DND-41 (cell line): ENCODE measurements around the gene ATXN2.
"Not testable (repeated sequence)": the region's sequence is repeated elsewhere in the genome, so short reads cannot be mapped to it uniquely, and the experiment has no call there.

Source experiments
- ATAC-seq: fragments of 200-7000 bp; cut with Tn5 transposase; 3 replicates; pipeline ENCODE4 v1.9.1; 2021; ENCODE audit warnings: low read depth; ENCODE audit not compliant: insufficient read depth
- DNase-seq: peaks from one replicate; pipeline ENCODE4 v3.0.0-alpha.2; 2020
- H2AFZ ChIP-seq: 2 replicates; pipeline ENCODE4 v1.6.0; 2012; ENCODE audit warnings: low read depth, low read length
- H3K27ac ChIP-seq: 2 replicates; pipeline ENCODE4 v1.5.1; 2012; ENCODE audit warnings: low read length, inconsistent platforms
- H3K27me3 ChIP-seq: fragments of 200-600 bp; sonication (generic); 2 replicates; pipeline ENCODE4 v1.6.0; 2012; ENCODE audit warnings: low read length, mild to moderate bottlenecking, inconsistent platforms; ENCODE audit not compliant: insufficient read depth, poor library complexity
- H3K36me3 ChIP-seq: 2 replicates; pipeline ENCODE4 v1.5.1; 2012; ENCODE audit warnings: low read length, inconsistent platforms; ENCODE audit not compliant: insufficient read depth
- H3K4me1 ChIP-seq: 2 replicates; pipeline ENCODE4 v1.5.1; 2012; ENCODE audit warnings: mild to moderate bottlenecking, low read length; ENCODE audit not compliant: insufficient read depth
- H3K4me2 ChIP-seq: 2 replicates; pipeline ENCODE4 v1.6.0; 2012; ENCODE audit warnings: mild to moderate bottlenecking, moderate library complexity, low read length, inconsistent platforms; ENCODE audit not compliant: insufficient read depth
- H3K4me3 ChIP-seq, 2 experiments: fragments of 200-600 bp in 1 of 2; shearing (Covaris generic) in 1 of 2; 2 replicates each; pipeline ENCODE4 v1.5.1; 2012 to 2016; ENCODE audit warnings: inconsistent platforms in 2 of 2, low read length in 2 of 2, mild to moderate bottlenecking in 2 of 2, low read depth in 1 of 2, moderate library complexity in 1 of 2
- H3K79me2 ChIP-seq: 2 replicates; pipeline ENCODE4 v1.6.0; 2012; ENCODE audit warnings: low read length, inconsistent platforms; ENCODE audit not compliant: insufficient read depth
- H3K9ac ChIP-seq: 2 replicates; pipeline ENCODE4 v1.6.0; 2012; ENCODE audit warnings: low read depth, mild to moderate bottlenecking, inconsistent platforms, low read length, moderate library complexity
- H3K9me3 ChIP-seq: 2 replicates; pipeline ENCODE4 v1.5.1; 2012; ENCODE audit warnings: low read length, moderate library complexity, mild to moderate bottlenecking, inconsistent platforms; ENCODE audit not compliant: insufficient read depth, severe bottlenecking
- H4K20me1 ChIP-seq: 2 replicates; pipeline ENCODE4 v1.6.0; 2012; ENCODE audit warnings: low read length; ENCODE audit not compliant: insufficient read depth
- EZH2 ChIP-seq: IDR thresholded peaks from 3 replicates; pipeline ENCODE4 v1.6.1; 2012; ENCODE audit warnings: borderline replicate concordance, low read depth, mild to moderate bottlenecking, moderate library complexity, low read length, inconsistent platforms; ENCODE audit not compliant: severe bottlenecking
- TF ChIP-seq, protein P1 (sequence below): IDR thresholded peaks from 2 replicates; pipeline ENCODE4 v1.5.1; 2012; ENCODE audit warnings: borderline replicate concordance, low read length, moderate library complexity, mild to moderate bottlenecking; ENCODE audit not compliant: poor library complexity, severe bottlenecking; ENCODE audit errors: extremely low read depth

ATXN2 gene

GRCh38 chr12:111558107-111558376 lies 41.1 kb downstream of the ATXN2 start:
- Histone ChIP-seq H3K9me3 (no peaks in the 10 kb centered on the region), H3K4me3 (no peak overlapping the region), H4K20me1 (peaks cover 24% of the 10 kb centered on the region; the same call in 1 of the 2 replicates), H3K4me2 (no peak overlapping the region), H3K36me3 (peaks cover 12% of the 10 kb centered on the region), H3K9ac (no peak overlapping the region), H3K27ac (no peak overlapping the region), H3K27me3 (no peaks in the 10 kb centered on the region), H3K79me2 (peaks cover 92% of the 10 kb centered on the region), H2AFZ (no peak overlapping the region), H3K4me1 (no peaks in the 10 kb centered on the region)
- TF ChIP-seq EZH2, result no peak
- TF ChIP-seq, protein P1, sequence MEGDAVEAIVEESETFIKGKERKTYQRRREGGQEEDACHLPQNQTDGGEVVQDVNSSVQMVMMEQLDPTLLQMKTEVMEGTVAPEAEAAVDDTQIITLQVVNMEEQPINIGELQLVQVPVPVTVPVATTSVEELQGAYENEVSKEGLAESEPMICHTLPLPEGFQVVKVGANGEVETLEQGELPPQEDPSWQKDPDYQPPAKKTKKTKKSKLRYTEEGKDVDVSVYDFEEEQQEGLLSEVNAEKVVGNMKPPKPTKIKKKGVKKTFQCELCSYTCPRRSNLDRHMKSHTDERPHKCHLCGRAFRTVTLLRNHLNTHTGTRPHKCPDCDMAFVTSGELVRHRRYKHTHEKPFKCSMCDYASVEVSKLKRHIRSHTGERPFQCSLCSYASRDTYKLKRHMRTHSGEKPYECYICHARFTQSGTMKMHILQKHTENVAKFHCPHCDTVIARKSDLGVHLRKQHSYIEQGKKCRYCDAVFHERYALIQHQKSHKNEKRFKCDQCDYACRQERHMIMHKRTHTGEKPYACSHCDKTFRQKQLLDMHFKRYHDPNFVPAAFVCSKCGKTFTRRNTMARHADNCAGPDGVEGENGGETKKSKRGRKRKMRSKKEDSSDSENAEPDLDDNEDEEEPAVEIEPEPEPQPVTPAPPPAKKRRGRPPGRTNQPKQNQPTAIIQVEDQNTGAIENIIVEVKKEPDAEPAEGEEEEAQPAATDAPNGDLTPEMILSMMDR, result no peak
- DNase-seq, result no peak
- ATAC-seq, result no peak

GRCh38 chr12:111557271-111558106 lies 41.6 kb downstream of the ATXN2 start:
- Histone ChIP-seq H3K79me2 (peaks cover 86% of the 10 kb centered on the region), H3K27me3 (no peaks in the 10 kb centered on the region), H2AFZ (no peak overlapping the region), H3K4me3 (no peak overlapping the region), H3K36me3 (peaks cover 13% of the 10 kb centered on the region), H3K27ac (no peak overlapping the region), H3K9ac (no peak overlapping the region), H4K20me1 (peaks cover 24% of the 10 kb centered on the region; the same call in 1 of the 2 replicates), H3K4me2 (no peak overlapping the region), H3K4me1 (no peaks in the 10 kb centered on the region), H3K9me3 (no peaks in the 10 kb centered on the region)
- ATAC-seq (no peak), DNase-seq (no peak)
- no peak for TF ChIP-seq EZH2
- TF ChIP-seq, protein P1, result no peak

DNA sequence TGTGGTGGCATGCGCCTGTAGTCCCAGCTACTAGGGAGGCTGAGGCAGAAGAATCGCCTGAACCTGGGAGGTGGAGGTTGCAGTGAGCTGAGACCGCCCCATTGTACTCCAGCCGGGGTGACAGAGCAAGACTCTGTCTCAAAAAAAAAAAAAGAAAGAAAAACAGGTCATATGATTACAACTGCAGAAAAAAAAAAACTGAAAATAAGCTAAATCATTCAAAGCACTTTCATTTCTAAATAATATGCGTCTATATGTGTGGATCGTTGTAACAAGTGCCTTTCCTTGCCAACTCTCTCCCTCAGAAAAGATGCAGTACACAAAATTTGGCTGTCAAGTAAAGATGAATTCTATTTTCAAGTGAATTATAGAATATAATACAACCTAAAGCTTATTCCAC lies 42.4 kb downstream of the ATXN2 start:
- Histone ChIP-seq H3K27ac (no peak overlapping the region), H3K4me2 (no peak overlapping the region), H3K79me2 (peaks cover 83% of the 10 kb centered on the region), H3K9ac (no peak overlapping the region), H3K9me3 (no peaks in the 10 kb centered on the region), H3K4me3 (no peak overlapping the region), H3K27me3 (no peaks in the 10 kb centered on the region), H4K20me1 (peaks cover 24% of the 10 kb centered on the region; the same call in 1 of the 2 replicates), H2AFZ (no peak overlapping the region), H3K36me3 (peaks cover 16% of the 10 kb centered on the region), H3K4me1 (no peaks in the 10 kb centered on the region)
- no peak for ATAC-seq
- TF ChIP-seq, protein P1, result no peak
- TF ChIP-seq EZH2, result no peak
- DNase-seq, result no peak

GRCh38 chr12:111555313-111555712 lies 43.8 kb downstream of the ATXN2 start:
- peaks cover 17% of the 10 kb centered on the region; the same call in 1 of the 2 replicates for H4K20me1 ChIP-seq
- ATAC-seq, H3K27me3 ChIP-seq, H3K27ac ChIP-seq, H3K4me2 ChIP-seq, DNase-seq, H3K4me1 ChIP-seq, H3K9ac ChIP-seq, H3K4me3 ChIP-seq, H2AFZ ChIP-seq, H3K9me3 ChIP-seq: not testable (repeated sequence)
- peaks cover 70% of the 10 kb centered on the region for H3K79me2 ChIP-seq
- peaks cover 23% of the 10 kb centered on the region for H3K36me3 ChIP-seq
